Hepatocyte (in vitro differentiated cells): Measurements from ENCODE around the gene CMA1.

Source experiments
- CTCF ChIP-seq: fragments of 200-600 bp; sonication (generic); IDR thresholded peaks from 2 replicates; pipeline ENCODE4 v1.5.1; 2016; ENCODE audit warnings: antibody characterized with exemption, mild to moderate bottlenecking; ENCODE audit not compliant: poor library complexity
- EZH2phosphoT487 ChIP-seq: fragments of 200-600 bp; sonication (generic); IDR thresholded peaks from one replicate; pipeline ENCODE4 v1.6.1; 2018; ENCODE audit warnings: antibody characterized with exemption, mild to moderate bottlenecking, low read depth, moderate library complexity; ENCODE audit not compliant: unreplicated experiment, severe bottlenecking

DNA sequence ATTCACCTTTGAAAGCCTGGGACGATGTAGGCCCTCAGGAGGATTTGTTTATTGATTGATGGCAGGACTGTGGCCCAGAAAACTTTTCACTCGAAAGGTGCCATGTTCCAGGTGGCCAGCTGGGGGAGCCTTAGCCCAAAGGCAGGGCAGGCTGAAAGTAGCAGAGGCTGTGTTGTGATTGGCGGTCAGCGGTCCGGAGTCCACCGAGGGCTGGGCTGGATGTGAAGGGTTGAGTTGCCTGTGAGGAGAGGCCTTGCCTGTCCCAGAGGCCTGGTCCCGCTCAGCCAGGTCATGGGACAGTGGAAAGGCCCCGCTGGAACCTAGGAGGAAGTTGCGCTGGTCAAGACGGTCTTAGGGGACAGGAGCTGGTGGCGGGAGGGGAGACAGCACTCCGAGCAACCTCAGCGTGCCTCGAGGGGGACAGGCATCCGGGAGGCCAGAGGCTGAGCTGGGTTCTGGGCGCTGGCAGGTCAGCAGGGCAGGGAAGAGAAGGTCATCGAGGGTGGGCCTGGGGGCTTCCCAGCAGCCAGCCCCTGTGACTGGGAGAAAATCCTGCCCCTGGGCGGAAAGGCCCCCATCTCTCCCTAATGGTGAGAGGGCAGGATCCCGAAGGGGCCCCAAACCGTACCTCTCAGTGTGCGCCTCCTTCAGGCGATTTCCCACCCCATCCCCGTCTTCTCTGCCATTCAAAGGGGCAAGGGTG lies 26.3 kb downstream of the CMA1 start:
- TF ChIP-seq CTCF (peak; percentile 37), EZH2phosphoT487 (no peak)
